Brain pericyte (primary cell): ENCODE data around the gene ADGRG7.

Experiments
- DNase-seq: peaks from one replicate; pipeline ENCODE4 v3.0.0-alpha.2; 2012; ENCODE audit warnings: low read depth, low spot score

The ADGRG7 gene

DNA sequence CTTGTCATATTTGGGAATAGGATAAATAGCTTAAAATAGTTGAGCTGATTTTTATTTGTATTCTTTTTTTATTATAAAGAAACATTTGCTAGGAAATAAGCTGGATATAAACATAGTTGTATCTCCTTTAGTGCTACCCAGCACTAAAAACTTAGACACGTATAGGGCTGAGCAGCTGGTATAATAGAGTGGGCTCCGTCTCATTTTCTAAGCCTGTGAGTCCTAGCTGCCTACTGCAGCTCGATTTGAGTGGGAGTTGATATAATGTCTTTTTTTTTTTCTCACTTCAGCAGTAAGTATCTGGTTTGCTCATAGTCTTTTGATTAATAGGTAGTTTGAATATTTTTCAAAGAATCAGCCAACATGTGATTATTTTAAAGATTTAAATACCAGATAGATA, 134.1 kb downstream of the ADGRG7 start:
- DNase-seq = no peak

DNA sequence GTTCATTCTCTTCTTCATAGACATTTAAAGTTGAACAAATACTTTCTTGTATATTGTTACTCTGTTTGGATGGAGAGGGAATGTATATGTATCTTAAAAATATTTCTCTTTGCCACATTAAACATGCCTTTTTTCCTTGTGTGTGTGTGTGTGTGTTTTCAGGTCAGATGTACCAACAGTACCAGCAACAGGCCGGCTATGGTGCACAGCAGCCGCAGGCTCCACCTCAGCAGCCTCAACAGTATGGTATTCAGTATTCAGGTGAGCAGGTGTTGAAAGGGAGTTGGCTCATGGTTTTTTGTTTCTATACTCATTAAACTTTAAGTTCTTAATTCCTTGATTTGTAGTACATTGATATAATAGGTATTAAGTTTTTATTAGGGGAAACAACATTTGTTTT, 135.3 kb downstream of the ADGRG7 start:
- no peak for DNase-seq
